ENCODE results near the gene FRRS1. TPM values are rescaled to one million over a fixed set of nuclear protein-coding genes. Genes with fewer than 3 reads are reported as not detected.
"Not testable (repeated sequence)": the region's sequence is repeated elsewhere in the genome, so short reads cannot be mapped to it uniquely, and the experiment has no call there.

FRRS1 gene
- polyA plus RNA-seq, 4 donors = 0.45 to 8.4 (median 1.7) TPM

- no peak for DNase-seq
- H3K9me3 ChIP-seq (ENCODE audit: control insufficient read depth in 2 of 2, insufficient read depth in 1 of 2, low read depth in 1 of 2, low read length in 1 of 2) = peaks cover 0 to 5% of the 10 kb centered on the region in 2 donors
- H3K4me3 ChIP-seq (ENCODE audit: low read depth in 1 of 3, low read length in 3 of 3) = no peak overlapping the region
- peak overlapping the region in 2 of 3 donors; percentile 8 to 30 for H3K27ac ChIP-seq (ENCODE audit: low read depth in 1 of 3, low read length in 2 of 3)
- H3K27me3 ChIP-seq (ENCODE audit: control insufficient read depth in 3 of 3, insufficient read depth in 3 of 3, low read length in 3 of 3) = no peaks in the 10 kb centered on the region
- H3K36me3 ChIP-seq (ENCODE audit: control insufficient read depth in 3 of 3, insufficient read depth in 2 of 3, low read depth in 1 of 3, low read length in 3 of 3) = no peaks in the 10 kb centered on the region
- H3K4me1 ChIP-seq (ENCODE audit: control insufficient read depth in 3 of 3, insufficient read depth in 2 of 3, low read depth in 1 of 3, low read length in 2 of 3) = peaks cover 0 to 5% (median 0%) of the 10 kb centered on the region in 3 donors
- 85 to 92% (median 92%) methylated on average over 4 of the region's 4 CpGs for WGBS, 3 donors
- no peak for FAIRE-seq
Measured at GRCh38 chr1:99759518-99760160, 6.8 kb downstream of the FRRS1 start.

- H3K4me1 ChIP-seq (ENCODE audit: control insufficient read depth in 3 of 3, insufficient read depth in 2 of 3, low read depth in 1 of 3, low read length in 2 of 3); H3K4me3 ChIP-seq (ENCODE audit: low read depth in 1 of 3, low read length in 3 of 3); H3K9me3 ChIP-seq (ENCODE audit: control insufficient read depth in 2 of 2, insufficient read depth in 1 of 2, low read depth in 1 of 2, low read length in 1 of 2); H3K27me3 ChIP-seq (ENCODE audit: control insufficient read depth in 3 of 3, insufficient read depth in 3 of 3, low read length in 3 of 3); FAIRE-seq; H3K36me3 ChIP-seq (ENCODE audit: control insufficient read depth in 3 of 3, insufficient read depth in 2 of 3, low read depth in 1 of 3, low read length in 3 of 3): not testable (repeated sequence)
- peak overlapping the region in 2 of 3 donors; percentile 30 to 38 for H3K27ac ChIP-seq (ENCODE audit: low read depth in 1 of 3, low read length in 2 of 3)
- WGBS, 3 donors = 57 to 77% (median 62%) methylated on average over 8 of the region's 8 CpGs
- DNase-seq = peak; percentile 9 to 24
Measured at GRCh38 chr1:99758686-99759517, 7.5 kb downstream of the FRRS1 start.

GRCh38 chr1:99758073-99758511 is 8.3 kb downstream of the FRRS1 start:
- Histone ChIP-seq H3K4me3 (ENCODE audit: low read depth in 1 of 3, low read length in 3 of 3) (no peak overlapping the region), H3K4me1 (ENCODE audit: control insufficient read depth in 3 of 3, insufficient read depth in 2 of 3, low read depth in 1 of 3, low read length in 2 of 3) (peaks cover 0 to 5% (median 0%) of the 10 kb centered on the region in 3 donors), H3K36me3 (ENCODE audit: control insufficient read depth in 3 of 3, insufficient read depth in 2 of 3, low read depth in 1 of 3, low read length in 3 of 3) (no peaks in the 10 kb centered on the region), H3K9me3 (ENCODE audit: control insufficient read depth in 2 of 2, insufficient read depth in 1 of 2, low read depth in 1 of 2, low read length in 1 of 2) (peaks cover 0 to 5% of the 10 kb centered on the region in 2 donors), H3K27me3 (ENCODE audit: control insufficient read depth in 3 of 3, insufficient read depth in 3 of 3, low read length in 3 of 3) (no peaks in the 10 kb centered on the region), H3K27ac (ENCODE audit: low read depth in 1 of 3, low read length in 2 of 3) (peak overlapping the region in 2 of 3 donors; percentile 41 to 66)
- peak; percentile 8 to 49 for DNase-seq
- WGBS, 3 donors = 0 to 4% (median 0%) methylated on average over 1 of the region's 1 CpG
- FAIRE-seq = peak; percentile 89

- peak; percentile 83 for FAIRE-seq
- Histone ChIP-seq H3K4me3 (ENCODE audit: low read depth in 1 of 3, low read length in 3 of 3) (no peak overlapping the region), H3K4me1 (ENCODE audit: control insufficient read depth in 3 of 3, insufficient read depth in 2 of 3, low read depth in 1 of 3, low read length in 2 of 3) (peaks cover 0 to 5% (median 0%) of the 10 kb centered on the region in 3 donors), H3K27me3 (ENCODE audit: control insufficient read depth in 3 of 3, insufficient read depth in 3 of 3, low read length in 3 of 3) (no peaks in the 10 kb centered on the region), H3K36me3 (ENCODE audit: control insufficient read depth in 3 of 3, insufficient read depth in 2 of 3, low read depth in 1 of 3, low read length in 3 of 3) (no peaks in the 10 kb centered on the region), H3K27ac (ENCODE audit: low read depth in 1 of 3, low read length in 2 of 3) (no peak overlapping the region), H3K9me3 (ENCODE audit: control insufficient read depth in 2 of 2, insufficient read depth in 1 of 2, low read depth in 1 of 2, low read length in 1 of 2) (peaks cover 0 to 5% of the 10 kb centered on the region in 2 donors)
- WGBS, 3 donors = 78 to 85% (median 82%) methylated on average over 3 of the region's 3 CpGs
- DNase-seq = no peak
Measured at GRCh38 chr1:99756598-99756997, 9.8 kb downstream of the FRRS1 start.

GRCh38 chr1:99755664-99756063 is 10.8 kb downstream of the FRRS1 start:
- no peaks in the 10 kb centered on the region for H3K27me3 ChIP-seq (ENCODE audit: control insufficient read depth in 3 of 3, insufficient read depth in 3 of 3, low read length in 3 of 3)
- no peak overlapping the region for H3K27ac ChIP-seq (ENCODE audit: low read depth in 1 of 3, low read length in 2 of 3)
- DNase-seq = no peak
- 69 to 86% (median 76%) methylated on average over 2 of the region's 2 CpGs for WGBS, 3 donors
- FAIRE-seq = peak; percentile 71
- peaks cover 0 to 5% (median 2%) of the 10 kb centered on the region in 3 donors for H3K4me1 ChIP-seq (ENCODE audit: control insufficient read depth in 3 of 3, insufficient read depth in 2 of 3, low read depth in 1 of 3, low read length in 2 of 3)
- peaks cover 0 to 5% of the 10 kb centered on the region in 2 donors for H3K9me3 ChIP-seq (ENCODE audit: control insufficient read depth in 2 of 2, insufficient read depth in 1 of 2, low read depth in 1 of 2, low read length in 1 of 2)
- H3K4me3 ChIP-seq (ENCODE audit: low read depth in 1 of 3, low read length in 3 of 3) = no peak overlapping the region
- H3K36me3 ChIP-seq (ENCODE audit: control insufficient read depth in 3 of 3, insufficient read depth in 2 of 3, low read depth in 1 of 3, low read length in 3 of 3) = no peaks in the 10 kb centered on the region

GRCh38 chr1:99754697-99755096 is 11.7 kb downstream of the FRRS1 start:
- H3K9me3 ChIP-seq (ENCODE audit: control insufficient read depth in 2 of 2, insufficient read depth in 1 of 2, low read depth in 1 of 2, low read length in 1 of 2) = peaks cover 0 to 5% of the 10 kb centered on the region in 2 donors
- no peak for FAIRE-seq
- 83 to 93% (median 92%) methylated on average over 5 of the region's 5 CpGs for WGBS, 3 donors

GRCh38 chr1:99754055-99754626 is 12.3 kb downstream of the FRRS1 start:
- Histone ChIP-seq H3K27ac (ENCODE audit: low read depth in 1 of 3, low read length in 2 of 3) (no peak overlapping the region), H3K4me1 (ENCODE audit: control insufficient read depth in 3 of 3, insufficient read depth in 2 of 3, low read depth in 1 of 3, low read length in 2 of 3) (peaks cover 0 to 4% (median 2%) of the 10 kb centered on the region in 3 donors), H3K9me3 (ENCODE audit: control insufficient read depth in 2 of 2, insufficient read depth in 1 of 2, low read depth in 1 of 2, low read length in 1 of 2) (peaks cover 0 to 2% of the 10 kb centered on the region in 2 donors), H3K36me3 (ENCODE audit: control insufficient read depth in 3 of 3, insufficient read depth in 2 of 3, low read depth in 1 of 3, low read length in 3 of 3) (no peaks in the 10 kb centered on the region), H3K27me3 (ENCODE audit: control insufficient read depth in 3 of 3, insufficient read depth in 3 of 3, low read length in 3 of 3) (no peaks in the 10 kb centered on the region), H3K4me3 (ENCODE audit: low read depth in 1 of 3, low read length in 3 of 3) (no peak overlapping the region)
- WGBS, 3 donors = 90 to 97% (median 95%) methylated on average over 2 of the region's 2 CpGs
- FAIRE-seq (no peak), DNase-seq (no peak)

More at GRCh38 chr1:99754697-99755096, 11.7 kb downstream of the FRRS1 start:
- Histone ChIP-seq H3K4me1 (ENCODE audit: control insufficient read depth in 3 of 3, insufficient read depth in 2 of 3, low read depth in 1 of 3, low read length in 2 of 3) (peaks cover 0 to 5% (median 4%) of the 10 kb centered on the region in 3 donors), H3K36me3 (ENCODE audit: control insufficient read depth in 3 of 3, insufficient read depth in 2 of 3, low read depth in 1 of 3, low read length in 3 of 3) (no peaks in the 10 kb centered on the region), H3K4me3 (ENCODE audit: low read depth in 1 of 3, low read length in 3 of 3) (no peak overlapping the region), H3K27me3 (ENCODE audit: control insufficient read depth in 3 of 3, insufficient read depth in 3 of 3, low read length in 3 of 3) (no peaks in the 10 kb centered on the region), H3K27ac (ENCODE audit: low read depth in 1 of 3, low read length in 2 of 3) (no peak overlapping the region)
- no peak for DNase-seq

- Histone ChIP-seq H3K27me3 (ENCODE audit: control insufficient read depth in 3 of 3, insufficient read depth in 3 of 3, low read length in 3 of 3) (no peaks in the 10 kb centered on the region), H3K9me3 (ENCODE audit: control insufficient read depth in 2 of 2, insufficient read depth in 1 of 2, low read depth in 1 of 2, low read length in 1 of 2) (no peaks in the 10 kb centered on the region), H3K4me3 (ENCODE audit: low read depth in 1 of 3, low read length in 3 of 3) (no peak overlapping the region), H3K36me3 (ENCODE audit: control insufficient read depth in 3 of 3, insufficient read depth in 2 of 3, low read depth in 1 of 3, low read length in 3 of 3) (peaks cover 0 to 2% (median 0%) of the 10 kb centered on the region in 3 donors), H3K4me1 (ENCODE audit: control insufficient read depth in 3 of 3, insufficient read depth in 2 of 3, low read depth in 1 of 3, low read length in 2 of 3) (peaks cover 0 to 7% (median 0%) of the 10 kb centered on the region in 3 donors), H3K27ac (ENCODE audit: low read depth in 1 of 3, low read length in 2 of 3) (peak overlapping the region in 1 of 3 donors; percentile 41)
- DNase-seq (peak in 1 of 2 donors; percentile 43), FAIRE-seq (peak; percentile 10)
- WGBS, 3 donors = 76 to 90% (median 88%) methylated on average over 1 of the region's 1 CpG
Measured at GRCh38 chr1:99751877-99752504, 14.4 kb downstream of the FRRS1 start.
